Osteocyte (in vitro differentiated cells): ENCODE measurements around the gene C10orf90. TPM values are rescaled to one million over a fixed set of nuclear protein-coding genes. Genes with fewer than 3 reads are reported as not detected.

Experiments used
- DNase-seq: peaks from one replicate; pipeline ENCODE4 v3.0.0; 2021; ENCODE audit warnings: mixed read lengths; ENCODE audit not compliant: unreplicated experiment; ENCODE audit errors: extremely low spot score
- H3K27ac Mint-ChIP-seq: one replicate; pipeline ENCODE4 v1.8.0; 2021; ENCODE audit warnings: mild to moderate bottlenecking, mixed read lengths; ENCODE audit not compliant: unreplicated experiment
- H3K27me3 Mint-ChIP-seq: one replicate; pipeline ENCODE4 v1.8.0; 2021; ENCODE audit warnings: mixed read lengths; ENCODE audit not compliant: unreplicated experiment
- H3K36me3 Mint-ChIP-seq: one replicate; pipeline ENCODE4 v1.8.0; 2021; ENCODE audit warnings: mixed read lengths; ENCODE audit not compliant: unreplicated experiment
- H3K4me1 Mint-ChIP-seq: one replicate; pipeline ENCODE4 v1.8.0; 2021; ENCODE audit warnings: mixed read lengths; ENCODE audit not compliant: unreplicated experiment
- H3K4me3 Mint-ChIP-seq: one replicate; pipeline ENCODE4 v1.8.0; 2021; ENCODE audit warnings: mild to moderate bottlenecking, moderate library complexity, mixed read lengths; ENCODE audit not compliant: unreplicated experiment
- H3K9me3 Mint-ChIP-seq: one replicate; pipeline ENCODE4 v1.8.0; 2021; ENCODE audit warnings: mixed read lengths; ENCODE audit not compliant: unreplicated experiment
- total RNA-seq: library from RNA; stranded (reverse); gene quantifications from 2 replicates; pipeline ENCODE4 v1.2.1, GENCODE V29; 2021
- TF ChIP-seq, protein P1 (sequence below): fragments of 200-600 bp; sonication (generic); IDR thresholded peaks from 2 replicates; pipeline ENCODE4 v1.5.0; 2021; ENCODE audit warnings: antibody characterized with exemption, mild to moderate bottlenecking, moderate library complexity

Gene C10orf90
- total RNA-seq, 1 donor from 2014 or later = not detected

GRCh38 chr10:126438407-126438783 lies 232.1 kb downstream of the C10orf90 start:
- DNase-seq = no peak
- H3K27me3 Mint-ChIP-seq = peaks cover 20% of the 10 kb centered on the region
- no peak overlapping the region for H3K27ac Mint-ChIP-seq
- no peak overlapping the region for H3K4me3 Mint-ChIP-seq
- TF ChIP-seq, protein P1, sequence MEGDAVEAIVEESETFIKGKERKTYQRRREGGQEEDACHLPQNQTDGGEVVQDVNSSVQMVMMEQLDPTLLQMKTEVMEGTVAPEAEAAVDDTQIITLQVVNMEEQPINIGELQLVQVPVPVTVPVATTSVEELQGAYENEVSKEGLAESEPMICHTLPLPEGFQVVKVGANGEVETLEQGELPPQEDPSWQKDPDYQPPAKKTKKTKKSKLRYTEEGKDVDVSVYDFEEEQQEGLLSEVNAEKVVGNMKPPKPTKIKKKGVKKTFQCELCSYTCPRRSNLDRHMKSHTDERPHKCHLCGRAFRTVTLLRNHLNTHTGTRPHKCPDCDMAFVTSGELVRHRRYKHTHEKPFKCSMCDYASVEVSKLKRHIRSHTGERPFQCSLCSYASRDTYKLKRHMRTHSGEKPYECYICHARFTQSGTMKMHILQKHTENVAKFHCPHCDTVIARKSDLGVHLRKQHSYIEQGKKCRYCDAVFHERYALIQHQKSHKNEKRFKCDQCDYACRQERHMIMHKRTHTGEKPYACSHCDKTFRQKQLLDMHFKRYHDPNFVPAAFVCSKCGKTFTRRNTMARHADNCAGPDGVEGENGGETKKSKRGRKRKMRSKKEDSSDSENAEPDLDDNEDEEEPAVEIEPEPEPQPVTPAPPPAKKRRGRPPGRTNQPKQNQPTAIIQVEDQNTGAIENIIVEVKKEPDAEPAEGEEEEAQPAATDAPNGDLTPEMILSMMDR = no peak
- H3K4me1 Mint-ChIP-seq = peaks cover 10% of the 10 kb centered on the region
- peaks cover 8% of the 10 kb centered on the region for H3K9me3 Mint-ChIP-seq
- no peaks in the 10 kb centered on the region for H3K36me3 Mint-ChIP-seq

- H3K27me3 Mint-ChIP-seq = peaks cover 17% of the 10 kb centered on the region
These were observed 232.7 kb downstream of the C10orf90 start for GRCh38 chr10:126437635-126438406.

DNA sequence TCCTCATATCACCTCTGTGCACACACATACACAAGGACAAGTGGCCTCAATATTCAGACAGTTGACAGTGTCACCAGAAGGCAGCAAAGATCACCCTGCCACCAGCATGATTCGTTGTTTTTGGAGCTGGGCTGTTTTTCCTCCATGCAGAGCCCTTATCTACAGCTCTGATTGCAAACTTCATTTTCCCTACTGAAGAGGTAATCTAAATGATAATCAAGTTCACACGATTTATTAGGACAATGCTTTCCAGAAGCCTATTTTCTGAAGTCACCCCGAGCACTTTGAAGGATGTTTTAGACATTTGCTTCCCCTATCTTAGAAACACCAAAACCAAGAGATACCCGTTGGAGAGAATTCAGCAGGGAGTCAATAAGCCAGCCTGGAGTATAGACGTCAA lies 236.3 kb downstream of the C10orf90 start:
- H3K9me3 Mint-ChIP-seq = no peaks in the 10 kb centered on the region
- no peak for DNase-seq
- TF ChIP-seq, protein P1 = no peak
- H3K27me3 Mint-ChIP-seq = peaks cover 9% of the 10 kb centered on the region
- H3K36me3 Mint-ChIP-seq = no peaks in the 10 kb centered on the region
- H3K27ac Mint-ChIP-seq = no peak overlapping the region
- no peak overlapping the region for H3K4me3 Mint-ChIP-seq
- H3K4me1 Mint-ChIP-seq = peaks cover 1% of the 10 kb centered on the region

More at GRCh38 chr10:126437635-126438406, 232.7 kb downstream of the C10orf90 start:
- no peak for DNase-seq
- Mint-ChIP-seq H3K9me3 (peaks cover 2% of the 10 kb centered on the region), H3K4me1 (peaks cover 10% of the 10 kb centered on the region), H3K27ac (no peak overlapping the region), H3K36me3 (no peaks in the 10 kb centered on the region), H3K4me3 (no peak overlapping the region)
- TF ChIP-seq, protein P1 = no peak

- H3K9me3 Mint-ChIP-seq = no peaks in the 10 kb centered on the region
- DNase-seq = no peak
- TF ChIP-seq, protein P1 = no peak
- H3K27ac Mint-ChIP-seq = no peak overlapping the region
- no peaks in the 10 kb centered on the region for H3K4me1 Mint-ChIP-seq
- H3K4me3 Mint-ChIP-seq = no peak overlapping the region
- no peaks in the 10 kb centered on the region for H3K36me3 Mint-ChIP-seq
- H3K27me3 Mint-ChIP-seq = peaks cover 9% of the 10 kb centered on the region
These were observed 237.1 kb downstream of the C10orf90 start for GRCh38 chr10:126433351-126433750.

GRCh38 chr10:126432507-126432906 lies 238.0 kb downstream of the C10orf90 start:
- DNase-seq = no peak
- H3K27me3 Mint-ChIP-seq = peaks cover 9% of the 10 kb centered on the region
- H3K4me1 Mint-ChIP-seq = no peaks in the 10 kb centered on the region
- H3K36me3 Mint-ChIP-seq = no peaks in the 10 kb centered on the region
- TF ChIP-seq, protein P1 = no peak
- no peaks in the 10 kb centered on the region for H3K9me3 Mint-ChIP-seq
- no peak overlapping the region for H3K4me3 Mint-ChIP-seq
- no peak overlapping the region for H3K27ac Mint-ChIP-seq
